SHP77 treated with DMSO at 0.1 percent for 48 hours (cell line): ENCODE results near the gene EPC2.

ENCODE experiments used
- DNase-seq: peaks from one replicate; lab custom pipeline; 2025; lab: John Stamatoyannopoulos, UW

The EPC2 gene

GRCh38 chr2:148643998-148644882 lies at the start of gene EPC2:
TSS of gene EPC2 (plus strand) at chr2:148644751. CDS start at chr2:148645018, 267 bp downstream.
- DNase-seq: peak; percentile 9

- DNase-seq: no peak
Measured at GRCh38 chr2:148596018-148596417, 48.5 kb upstream of the EPC2 start.

DNA sequence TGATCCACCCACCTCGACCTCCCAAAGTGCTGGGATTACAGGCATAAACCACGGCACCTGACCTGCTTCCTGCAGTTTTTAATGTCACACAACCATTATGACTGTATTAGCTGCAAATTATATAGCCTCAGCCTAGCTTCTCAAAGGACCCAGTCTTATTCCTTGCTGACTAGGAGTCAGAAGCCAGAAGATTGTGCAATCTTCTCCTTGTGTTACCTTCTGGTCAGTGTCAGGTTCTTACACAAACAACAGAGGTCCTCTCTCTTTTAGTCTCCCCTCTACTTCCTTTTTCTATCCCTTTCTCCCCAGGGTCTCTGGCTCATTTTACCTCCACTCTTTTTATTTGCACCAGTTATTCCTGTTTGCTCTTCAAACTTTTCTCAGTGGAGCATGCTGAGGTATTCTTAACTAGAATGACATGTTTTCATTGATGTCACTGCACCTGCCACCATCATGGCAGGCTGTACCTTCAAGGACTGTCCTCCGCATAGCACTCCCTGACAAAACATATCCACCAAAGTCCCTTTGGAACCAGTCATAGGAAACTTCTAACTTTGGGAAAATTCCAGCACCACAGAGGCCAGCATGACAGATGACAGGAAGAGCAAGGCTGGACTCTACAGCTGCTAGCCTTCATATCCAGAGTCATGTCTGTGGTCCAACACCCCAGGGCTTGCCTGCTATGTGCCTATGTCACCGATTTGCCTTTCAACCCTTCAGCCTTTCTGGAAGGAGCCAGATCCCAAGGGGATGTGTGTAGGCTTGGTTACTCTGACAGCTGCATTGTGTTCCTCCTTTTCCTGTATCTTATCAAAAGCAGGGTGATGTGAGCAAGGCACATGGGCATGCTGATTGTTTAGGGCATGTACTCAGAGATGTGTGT lies 45.2 kb upstream of the EPC2 start:
- no peak for DNase-seq

DNA sequence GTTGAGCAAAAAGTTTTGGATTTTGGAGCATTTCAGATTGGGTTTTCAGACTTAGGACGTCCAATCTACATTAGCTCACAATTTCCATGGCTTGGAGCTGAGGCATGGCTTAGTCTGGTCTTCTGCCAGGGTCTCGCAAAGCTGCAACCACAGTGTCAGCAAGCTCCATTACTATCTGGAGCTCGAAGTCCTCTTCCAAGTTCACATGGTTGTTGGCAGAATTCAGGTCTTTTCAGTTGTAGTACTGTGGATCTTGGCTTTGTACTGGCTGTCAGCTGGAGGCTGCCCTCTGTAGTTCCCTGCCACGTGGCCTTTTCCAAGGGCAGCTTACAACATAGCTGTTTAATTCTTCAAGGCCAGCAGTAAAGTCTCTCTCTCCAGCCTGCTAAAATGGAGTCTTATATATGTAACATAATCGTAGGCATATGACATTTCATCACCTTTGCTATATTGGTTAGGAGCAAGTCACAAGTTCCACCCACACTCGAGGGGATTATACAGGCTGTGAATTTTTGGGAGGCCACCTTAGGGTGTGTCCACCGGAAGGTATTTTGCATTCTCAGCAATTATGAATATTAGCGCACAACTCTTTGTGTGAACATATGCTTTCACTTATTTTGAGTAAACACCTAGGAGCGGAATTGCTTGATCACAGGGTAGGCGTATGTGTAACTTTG lies 41.5 kb upstream of the EPC2 start:
- DNase-seq: no peak

- DNase-seq: no peak
Measured at GRCh38 chr2:148603562-148603920, 41.0 kb upstream of the EPC2 start.

GRCh38 chr2:148604927-148605326 lies 39.6 kb upstream of the EPC2 start:
- DNase-seq: no peak

DNA sequence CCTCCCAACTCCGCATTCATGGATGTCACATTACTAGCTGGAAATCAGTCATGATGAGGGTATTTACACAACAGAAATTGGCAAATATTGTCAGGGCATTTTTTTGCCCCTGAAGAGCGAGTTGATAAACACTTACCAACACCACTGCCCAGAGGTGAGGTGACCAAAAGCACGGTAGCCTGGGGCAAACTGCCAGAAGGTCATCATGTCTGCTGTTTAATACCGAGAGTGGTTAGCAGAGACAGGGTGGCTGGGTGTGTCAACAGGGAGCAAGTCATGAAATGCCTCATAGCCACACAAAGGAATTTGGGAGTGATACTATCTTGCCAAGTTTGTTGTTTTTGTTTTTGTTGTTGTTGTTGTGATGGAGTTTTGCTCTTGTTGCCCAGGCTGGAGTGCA lies 37.0 kb upstream of the EPC2 start:
- DNase-seq: no peak

GRCh38 chr2:148613231-148614013 lies 31.1 kb upstream of the EPC2 start:
- DNase-seq: no peak

GRCh38 chr2:148614014-148614321 lies 30.6 kb upstream of the EPC2 start:
- no peak for DNase-seq

DNA sequence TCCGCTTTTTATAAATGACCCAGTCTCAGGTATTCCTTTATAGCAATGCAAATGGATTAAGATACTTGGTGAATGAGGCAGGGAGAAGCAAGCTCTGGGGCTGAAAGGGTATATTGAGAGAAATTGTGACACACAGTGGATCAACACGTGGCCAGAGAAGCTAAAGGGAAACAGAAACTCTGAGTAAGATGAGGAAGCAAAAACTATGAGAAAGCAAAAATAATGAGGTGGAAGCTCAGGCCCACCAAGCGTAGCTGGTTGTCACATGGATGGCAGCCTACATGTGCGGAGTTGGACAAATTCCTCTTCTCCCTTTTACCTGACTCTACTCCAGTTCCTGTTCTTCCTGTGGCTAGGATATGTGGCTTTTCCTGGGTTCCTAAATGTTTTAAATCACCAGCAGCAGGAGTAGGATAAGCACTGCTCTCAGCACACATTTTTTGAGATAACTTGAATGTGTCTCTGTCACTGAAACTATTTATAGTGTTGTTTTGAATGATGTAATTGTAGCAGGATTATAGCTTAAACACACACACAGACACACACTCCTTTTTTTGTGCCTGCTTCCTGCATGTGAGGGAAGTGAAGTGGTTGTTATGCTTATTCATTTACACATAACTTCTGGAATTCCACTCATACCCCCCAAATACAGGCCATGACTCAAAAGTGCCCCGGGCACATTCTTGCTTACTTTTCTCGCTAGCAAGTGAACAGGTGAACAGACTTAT lies 30.1 kb upstream of the EPC2 start:
- no peak for DNase-seq

DNA sequence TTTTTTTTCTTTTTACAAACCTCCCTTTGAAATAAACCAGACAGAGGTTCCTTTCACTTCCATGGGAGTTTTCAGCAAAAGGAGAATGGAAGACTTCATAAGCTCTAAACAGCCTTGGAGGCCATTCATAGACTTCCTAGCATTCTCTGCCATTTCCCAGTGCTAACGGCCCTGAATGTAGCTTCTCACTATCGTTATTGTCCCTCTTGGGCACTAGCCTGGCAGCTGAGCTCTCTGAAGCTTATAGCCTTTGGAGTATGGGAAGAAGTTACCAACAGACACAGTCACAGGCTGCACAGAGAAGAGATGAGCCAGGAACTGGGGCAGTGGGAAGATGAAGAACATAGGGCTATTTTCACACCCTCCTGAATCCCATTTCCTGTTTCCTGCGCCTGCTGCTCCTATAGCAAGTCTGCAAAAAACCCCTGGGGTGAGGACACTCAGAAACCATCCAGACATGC lies 29.1 kb upstream of the EPC2 start:
- DNase-seq: no peak

DNA sequence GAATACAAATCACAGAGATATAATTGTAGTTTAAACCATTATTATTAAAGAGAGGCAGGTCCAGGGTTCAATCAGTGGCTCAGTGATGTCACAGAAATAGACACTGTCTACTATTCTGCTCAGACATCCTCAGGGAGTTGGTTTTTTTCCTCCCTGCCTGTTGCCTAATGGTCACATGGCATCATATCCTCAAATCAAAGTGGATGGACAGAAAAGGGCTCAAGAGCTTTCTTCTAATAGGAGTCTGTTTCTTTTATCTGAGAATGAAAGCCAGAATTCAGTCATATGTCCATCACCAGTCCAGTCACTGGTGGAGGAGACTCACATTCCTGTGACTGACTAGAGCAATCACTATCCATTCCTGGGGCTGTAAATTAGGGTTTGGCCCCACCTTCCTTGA lies 27.9 kb upstream of the EPC2 start:
- no peak for DNase-seq

- no peak for DNase-seq
Measured at GRCh38 chr2:148617219-148617618, 27.3 kb upstream of the EPC2 start.

DNA sequence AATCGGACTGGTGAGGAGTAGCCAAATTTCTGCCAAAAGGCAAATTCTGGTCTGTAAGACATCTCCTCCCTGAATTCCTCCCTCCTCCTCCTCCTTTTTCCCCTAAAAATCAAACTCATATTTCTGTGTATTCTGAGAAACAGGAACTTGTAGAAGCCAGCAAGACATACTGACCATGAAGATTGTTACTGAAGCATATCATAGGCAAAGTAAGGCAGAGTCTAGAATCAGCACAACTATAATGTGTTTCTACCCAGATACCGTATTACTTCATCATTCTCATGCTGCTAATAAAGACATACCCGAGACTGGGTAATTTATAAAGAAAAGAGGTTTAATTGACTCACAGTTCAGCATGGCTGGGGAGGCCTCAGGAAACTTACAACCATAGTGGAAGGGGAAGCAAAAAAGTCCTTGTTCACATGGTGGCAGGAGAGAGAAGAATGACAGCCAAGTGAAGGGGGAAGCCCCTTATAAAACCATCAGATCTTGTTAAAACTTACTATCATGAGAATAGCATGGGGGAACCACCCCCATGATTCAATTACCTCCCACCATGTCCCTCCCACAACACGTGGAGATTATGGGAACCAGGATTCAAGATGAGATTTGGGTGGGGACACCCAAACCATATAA lies 24.9 kb upstream of the EPC2 start:
- no peak for DNase-seq

GRCh38 chr2:148622366-148622765 lies 22.2 kb upstream of the EPC2 start:
- no peak for DNase-seq

DNA sequence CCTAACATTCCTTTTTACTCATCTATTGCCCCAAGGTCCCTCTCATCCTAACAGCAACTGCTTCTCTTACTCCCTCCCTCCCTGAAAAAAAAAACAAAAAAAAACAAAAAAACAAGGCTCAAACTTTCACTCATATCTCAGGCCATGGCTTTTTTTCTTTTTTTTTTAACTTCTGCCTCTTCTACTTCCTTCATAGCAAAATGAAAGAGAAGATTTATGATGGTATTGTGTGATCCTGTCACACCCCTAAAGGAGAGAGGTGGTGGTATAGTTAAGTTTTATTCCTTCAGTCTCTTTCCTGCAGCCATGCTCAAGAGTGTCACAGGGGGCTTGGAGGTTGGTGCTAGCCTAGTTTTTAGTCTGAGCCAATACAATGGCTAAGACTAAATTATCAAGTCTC lies 21.5 kb upstream of the EPC2 start:
- no peak for DNase-seq

DNA sequence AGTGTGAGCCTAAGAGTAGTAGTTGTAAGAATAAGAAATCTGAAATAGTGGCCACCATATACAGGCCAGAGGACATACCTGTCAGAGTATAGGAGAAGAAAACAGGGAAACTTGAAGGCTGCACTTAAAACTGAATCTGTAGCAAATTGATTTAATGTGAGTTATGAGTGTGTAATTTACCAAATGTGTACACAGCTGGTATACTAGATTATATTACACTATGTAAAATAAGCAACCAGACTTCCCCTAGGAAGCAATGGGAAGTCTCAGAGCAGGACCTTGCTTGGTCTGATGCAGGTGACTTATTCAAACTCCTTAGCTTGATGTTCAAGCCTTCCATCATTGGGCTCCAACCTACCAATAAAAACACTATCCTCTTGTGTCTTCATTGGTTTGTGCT lies 17.3 kb upstream of the EPC2 start:
- DNase-seq: no peak

GRCh38 chr2:148634749-148635148 lies 9.8 kb upstream of the EPC2 start:
- DNase-seq: no peak

DNA sequence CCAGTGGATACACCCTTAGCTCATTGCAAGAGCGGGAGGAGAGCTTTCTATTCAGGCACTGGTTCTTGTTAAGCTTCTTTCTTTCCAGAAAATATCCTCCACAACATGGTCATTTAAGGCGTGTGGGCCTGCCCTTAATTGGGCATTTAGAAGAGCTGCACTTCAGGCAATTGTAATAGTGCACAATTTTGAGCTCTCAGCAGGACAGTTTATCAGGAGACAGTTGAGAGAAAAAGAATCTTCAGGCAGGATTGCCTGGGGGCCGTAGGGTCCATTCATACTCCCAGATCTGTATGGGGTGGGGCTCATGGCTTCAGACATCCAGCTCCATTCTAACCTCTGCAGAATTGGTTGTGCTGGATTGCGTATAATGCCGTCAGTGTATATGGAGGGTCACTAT lies 6.0 kb upstream of the EPC2 start:
- DNase-seq: no peak

GRCh38 chr2:148640767-148641166 lies 3.8 kb upstream of the EPC2 start:
- no peak for DNase-seq
